Heart left ventricle (tissue), 16 donors: Measurements from ENCODE around the gene ELFN2. TPM values are rescaled to one million over a fixed set of nuclear protein-coding genes. Genes with fewer than 3 reads are reported as not detected.
A peak's percentile ranks its signal among the peaks of the same experiment; 100 is the strongest.

Source experiments
- ATAC-seq, 4 donors: fragments of 200-7000 bp; cut with Tn5 transposase; one replicate each; pipeline ENCODE4 v1.9.1; 2020 to 2022; ENCODE audit warnings: moderate library complexity in 4 of 4, mild to moderate bottlenecking in 3 of 4, moderate number of reproducible peaks in 1 of 4
- DNase-seq, 5 donors: peaks; one replicate each; pipeline ENCODE4 v3.0.0-alpha.2; 2020
- H3K27ac ChIP-seq, 12 donors: fragments of 200-600 bp; sonication (generic) in 4 of 12; one replicate each; pipeline versions ENCODE4 v1.5.0 to v1.8.0; 2016 to 2022; ENCODE audit warnings: mild to moderate bottlenecking in 2 of 12
- H3K27me3 ChIP-seq, 9 donors: fragments of 200-600 bp; sonication (generic) in 2 of 9; one replicate each; pipeline versions ENCODE4 v1.5.1 to v1.8.0; 2016 to 2022; ENCODE audit warnings: mild to moderate bottlenecking in 3 of 9
- H3K36me3 ChIP-seq, 9 donors: fragments of 200-600 bp; sonication (generic) in 2 of 9; one replicate each; pipeline versions ENCODE4 v1.5.0 to v1.8.0; 2018 to 2022; ENCODE audit warnings: mild to moderate bottlenecking in 2 of 9
- H3K4me1 ChIP-seq, 12 donors: fragments of 200-600 bp; sonication (generic) in 4 of 12; one replicate each; pipeline versions ENCODE4 v1.5.0 to v1.8.0; 2016 to 2022; ENCODE audit warnings: mild to moderate bottlenecking in 3 of 12
- H3K4me3 ChIP-seq, 12 donors: fragments of 200-600 bp; sonication (generic) in 4 of 12; one replicate each; pipeline versions ENCODE4 v1.5.0 to v1.8.0; 2017 to 2022; ENCODE audit warnings: mild to moderate bottlenecking in 9 of 12, moderate library complexity in 4 of 12
- H3K9me3 ChIP-seq, 12 donors: fragments of 200-600 bp; sonication (generic) in 4 of 12; one replicate each; pipeline versions ENCODE4 v1.5.0 to v1.8.0; 2016 to 2022; ENCODE audit warnings: mild to moderate bottlenecking in 1 of 12
- CTCF ChIP-seq, 12 donors: fragments of 200-600 bp; sonication (generic) in 4 of 12; IDR thresholded peaks; one replicate each; pipeline versions ENCODE4 v1.5.0 to v1.8.0; 2018 to 2022; ENCODE audit warnings: antibody characterized with exemption in 12 of 12, mild to moderate bottlenecking in 5 of 12
- POLR2A ChIP-seq, 2 donors: fragments of 450-650 bp; IDR thresholded peaks; one replicate each; pipeline ENCODE4 v1.6.1; 2017; ENCODE audit warnings: antibody characterized with exemption in 2 of 2, mild to moderate bottlenecking in 2 of 2, moderate library complexity in 2 of 2
- WGBS, 4 donors: extraction: QIAGEN DNeasy Blood & Tissue Kit in 2 of 4; methylation state at CpG; one replicate each; pipeline versions ENCODE4 v1.1.5 to v1.1.7; 2013 to 2018; 5-methylcytosine and 5-hydroxymethylcytosine counted together
- intact Hi-C, 10 donors: fragments of 100-400 bp; cut with DNase I; formaldehyde crosslinking; loops; one replicate each; pipeline versions ENCODE4 v1.11.1 to v1.14.2; 2022
- polyA plus RNA-seq, 2 donors: library from polyadenylated mRNA; stranded (reverse); fragments of 200-250 nt; gene quantifications; one replicate each; pipeline ENCODE4 v1.2.3, GENCODE V29; 2013
- total RNA-seq, 9 donors: library from RNA; depleted of rRNA in 2 of 9; stranded (reverse); fragments of >200 nt in 2 of 9; fragmentation: NEBNext Ultra II Directional in 3 of 9; extraction: Animal tissue kit (Norgen Biotek cat#: 25700) in 3 of 9; gene quantifications; one replicate each; pipeline versions ENCODE4 v1.1.0 to v1.2.4, GENCODE V29; 2016 to 2023
- donor health status: ischemic (EF 13 %, LVEDD 7.1; RV severe dilation, severe dysfunction).
- donor health status: healthy with polysubstance abuse.
- donor health status: DM: no; HTN: yes; CAD: no.
- donor health status: DM: no; HTN: no; CAD: no.
- donor health status: ischemic (EF 25% LVEDD 6.9; RV normal size, moderate dysfunction).
- donor health status: ischemic (EF 25% LVEDD 5.7; RV mildly dilated, moderate dysfunction).
- donor health status: healthy.
- donor health status: DM: yes; HTN: yes; CAD: no.
- donor health status: ischemic (EF 35%, LVEDD 5.7; RV mildly dilated, moderate dysfunction).
- donor health status: nonischemic (EF 11% LVEDD 7.7; RV severe dilation, severe dysfunction).
- donor health status: DM: yes; HTN: yes; CAD: no.
- donor health status: PGD.
- donor health status: ischemic (EF 29% LVEDD 5.4; RV normal size, mild dysfunction).
- donor health status: nonischemic (EF 23%, LVEDD 6.1; RV moderate dilation, normal function).

Gene ELFN2
- total and polyA plus RNA-seq, 11 donors: 0.01 to 0.72 (median 0.05) TPM; not detected in 4

DNA sequence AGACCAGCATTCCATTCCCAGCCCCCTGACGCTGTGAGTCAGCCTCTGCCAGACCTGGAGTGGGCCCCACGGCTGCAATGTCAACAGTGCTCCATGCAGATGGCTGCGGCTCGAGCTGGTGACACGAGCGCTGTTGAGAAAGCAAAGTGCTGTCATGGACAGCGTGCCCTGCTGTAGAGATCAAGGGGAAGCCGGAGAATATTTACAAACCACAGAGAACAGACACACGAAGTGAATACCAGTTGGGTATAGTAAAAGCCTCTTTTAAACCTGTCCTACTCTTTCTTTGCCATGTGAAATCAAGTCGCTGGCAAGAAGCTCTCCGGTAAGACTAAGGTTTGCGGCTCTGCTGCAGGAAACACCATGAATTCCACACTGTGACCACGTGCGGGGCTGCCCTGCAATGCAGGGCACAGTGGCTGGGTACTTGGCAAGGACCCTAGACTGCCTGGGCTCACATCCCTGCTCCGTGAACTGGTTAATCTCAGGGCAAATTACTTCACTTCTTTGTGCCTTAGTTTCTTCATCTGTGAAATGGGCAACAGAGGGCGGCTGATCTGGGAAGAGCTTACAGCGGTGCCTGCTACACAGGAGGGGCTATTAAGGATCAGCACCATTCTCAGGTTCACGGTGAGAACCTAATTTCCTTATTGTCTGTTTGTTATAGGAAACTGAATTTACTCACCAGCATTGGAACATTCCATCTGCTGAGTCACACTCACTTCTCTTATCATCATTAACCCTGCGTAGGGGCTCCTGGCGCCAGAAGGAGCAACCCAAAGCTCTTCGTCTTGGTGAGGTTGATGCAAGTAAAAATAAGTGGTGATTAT lies 27.8 kb upstream of the ELFN2 start:
- H3K9me3 ChIP-seq: peaks cover 0 to 11% (median 0%) of the 10 kb centered on the region in 12 donors
- no peaks in the 10 kb centered on the region for H3K4me1 ChIP-seq
- TF ChIP-seq POLR2A (IDR thresholded peaks at IDR 0.05) (no peak), CTCF (IDR thresholded peaks at IDR 0.05) (no peak)
- intact Hi-C loops: loop anchor here in 3 of 10 donors (5.0 kb wide), 2 partner anchors 138 to 188 kb away; no protein-coding TSS in a partner anchor
- H3K36me3 ChIP-seq: no peaks in the 10 kb centered on the region
- no peak overlapping the region for H3K27ac ChIP-seq
- no peak for DNase-seq
- ATAC-seq: peak in 1 of 4 donors; percentile 28
- WGBS, 4 donors: 42 to 49% (median 43%) methylated on average over 21 of the region's 21 CpGs
- H3K4me3 ChIP-seq: no peak overlapping the region
- peaks cover 0 to 63% (median 10%) of the 10 kb centered on the region in 9 donors for H3K27me3 ChIP-seq

DNA sequence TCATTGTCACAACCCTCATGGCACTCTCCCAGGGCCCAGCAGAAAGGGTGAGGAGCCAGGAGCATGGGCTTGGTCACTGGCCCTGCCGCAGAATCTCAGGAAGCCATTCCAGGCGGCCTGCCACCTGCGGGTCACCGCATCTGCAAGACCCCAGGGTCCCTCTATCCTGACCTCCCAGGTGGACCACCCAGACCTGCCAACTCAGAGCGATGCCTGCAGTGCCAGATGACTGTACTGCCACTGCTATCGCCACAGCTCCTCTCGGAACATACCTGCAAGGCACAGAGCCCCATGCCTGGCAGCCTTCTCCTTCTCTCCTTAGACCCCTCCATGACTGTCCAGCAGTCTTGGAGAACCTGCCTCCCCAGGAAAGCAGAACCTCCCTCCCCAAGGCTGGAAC lies 26.4 kb upstream of the ELFN2 start:
- TF ChIP-seq CTCF (IDR thresholded peaks at IDR 0.05) (no peak), POLR2A (IDR thresholded peaks at IDR 0.05) (no peak)
- no peak for ATAC-seq
- intact Hi-C loops: no loop called here
- H3K4me1 ChIP-seq: no peaks in the 10 kb centered on the region
- 92 to 95% (median 94%) methylated on average over 7 of the region's 7 CpGs for WGBS, 4 donors
- H3K36me3 ChIP-seq: no peaks in the 10 kb centered on the region
- no peak for DNase-seq
- H3K9me3 ChIP-seq: peaks cover 0 to 11% (median 0%) of the 10 kb centered on the region in 12 donors
- no peak overlapping the region for H3K4me3 ChIP-seq
- peaks cover 0 to 65% (median 14%) of the 10 kb centered on the region in 9 donors for H3K27me3 ChIP-seq
- H3K27ac ChIP-seq: no peak overlapping the region

DNA sequence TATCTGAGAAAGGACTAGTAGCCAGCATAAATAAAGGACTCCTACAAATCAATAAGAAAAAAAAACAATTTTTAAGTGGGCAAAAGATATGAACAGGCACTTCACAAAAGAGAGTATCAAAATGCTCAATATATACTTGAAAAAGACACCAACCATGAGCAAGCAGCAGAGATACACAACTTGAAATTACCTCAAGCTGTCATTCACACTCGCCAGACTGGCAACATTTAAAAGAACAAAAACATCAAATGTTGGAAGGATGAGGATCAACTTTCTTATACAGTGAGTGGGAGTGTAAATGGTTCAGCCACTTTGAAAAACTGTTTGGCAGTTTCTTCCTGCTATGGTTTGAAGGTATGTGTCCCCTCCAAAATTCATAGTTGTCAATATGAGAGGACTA lies 23.9 kb upstream of the ELFN2 start:
- Histone ChIP-seq H3K9me3 (peaks cover 0 to 11% (median 0%) of the 10 kb centered on the region in 12 donors), H3K27me3 (peaks cover 0 to 64% (median 8%) of the 10 kb centered on the region in 9 donors), H3K36me3 (no peaks in the 10 kb centered on the region), H3K27ac (no peak overlapping the region), H3K4me3 (no peak overlapping the region), H3K4me1 (no peaks in the 10 kb centered on the region)
- DNase-seq (no peak), ATAC-seq (no peak)
- 46 to 49% (median 48%) methylated on average over 1 of the region's 1 CpG for WGBS, 4 donors
- TF ChIP-seq POLR2A (IDR thresholded peaks at IDR 0.05) (no peak), CTCF (IDR thresholded peaks at IDR 0.05) (no peak)
- intact Hi-C loops: no loop called here

DNA sequence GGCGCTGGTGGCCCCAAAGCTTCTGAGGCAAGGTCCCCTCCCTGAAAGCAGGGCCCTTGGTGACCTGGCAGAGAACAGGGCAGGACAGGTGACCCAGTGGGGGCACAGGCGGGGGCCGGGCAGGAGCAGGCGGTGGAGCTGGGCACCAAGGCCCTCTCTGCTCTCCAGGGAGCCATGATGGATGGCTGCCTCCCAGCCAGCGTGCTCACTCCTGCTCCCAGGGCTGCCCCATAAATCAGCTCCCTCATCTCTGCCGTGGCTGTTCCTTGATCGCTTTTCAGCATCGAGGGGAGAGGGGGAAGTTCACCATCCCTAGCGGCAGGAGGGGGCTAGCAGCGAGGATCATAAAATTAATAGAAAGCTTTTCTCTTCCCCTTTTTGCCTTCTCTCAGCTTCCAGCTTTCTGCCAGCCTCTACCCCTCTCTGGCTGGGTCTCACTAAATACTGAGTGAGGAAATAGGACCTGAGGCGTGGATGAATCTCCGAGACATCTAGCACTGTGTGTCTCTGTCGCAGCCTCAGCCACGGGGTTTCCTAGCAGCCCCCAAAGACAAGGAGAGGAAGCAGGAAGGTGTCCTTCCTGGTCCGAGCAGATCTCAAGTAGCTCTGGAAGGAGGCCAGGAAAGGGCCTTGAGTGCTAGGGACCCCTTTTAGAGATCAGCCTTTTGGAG lies 22.2 kb upstream of the ELFN2 start:
- Histone ChIP-seq H3K9me3 (peaks cover 0 to 11% (median 0%) of the 10 kb centered on the region in 12 donors), H3K27me3 (peaks cover 0 to 66% (median 8%) of the 10 kb centered on the region in 9 donors), H3K4me1 (no peaks in the 10 kb centered on the region), H3K4me3 (no peak overlapping the region), H3K36me3 (no peaks in the 10 kb centered on the region), H3K27ac (no peak overlapping the region)
- ATAC-seq: no peak
- TF ChIP-seq POLR2A (IDR thresholded peaks at IDR 0.05): no peak
- TF ChIP-seq CTCF (IDR thresholded peaks at IDR 0.05): no peak
- no peak for DNase-seq
- intact Hi-C loops: no loop called here
- 41 to 61% (median 56%) methylated on average over 13 to 15 of the region's 15 CpGs for WGBS, 4 donors
